CD4-positive, alpha-beta T cell treated with Interleukin-2 at 100 ng/mL for 4 hours (primary cell): ENCODE measurements around the gene SCD5.

ENCODE experiments used
- DNase-seq: peaks from one replicate; pipeline ENCODE4 v3.0.0-alpha.2; 2020; ENCODE audit warnings: low spot score

SCD5 gene

DNA sequence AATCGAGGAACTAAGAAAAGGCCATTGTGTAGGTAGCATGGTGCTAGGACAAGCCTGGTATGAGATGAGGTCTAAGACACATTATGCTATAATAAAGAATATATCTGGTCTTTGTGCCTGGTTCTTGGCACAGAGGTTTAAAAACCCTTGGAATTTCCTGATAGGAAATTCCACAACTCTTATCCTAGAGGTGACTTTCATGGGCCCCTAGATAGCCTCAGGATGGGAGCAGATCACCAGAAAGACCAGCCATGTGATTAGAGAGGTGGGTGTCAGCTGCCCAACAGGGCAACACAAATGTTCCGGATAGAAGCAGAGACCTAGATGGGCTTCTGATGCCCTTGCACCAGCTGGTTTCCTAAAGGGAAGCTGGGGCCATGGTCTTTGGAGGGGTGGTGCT is 107.2 kb downstream of the SCD5 start:
- no peak for DNase-seq

- no peak for DNase-seq
Observed at GRCh38 chr4:82688091-82688795, 110.4 kb downstream of the SCD5 start.

GRCh38 chr4:82687531-82687930 is 111.1 kb downstream of the SCD5 start:
- DNase-seq = no peak

DNA sequence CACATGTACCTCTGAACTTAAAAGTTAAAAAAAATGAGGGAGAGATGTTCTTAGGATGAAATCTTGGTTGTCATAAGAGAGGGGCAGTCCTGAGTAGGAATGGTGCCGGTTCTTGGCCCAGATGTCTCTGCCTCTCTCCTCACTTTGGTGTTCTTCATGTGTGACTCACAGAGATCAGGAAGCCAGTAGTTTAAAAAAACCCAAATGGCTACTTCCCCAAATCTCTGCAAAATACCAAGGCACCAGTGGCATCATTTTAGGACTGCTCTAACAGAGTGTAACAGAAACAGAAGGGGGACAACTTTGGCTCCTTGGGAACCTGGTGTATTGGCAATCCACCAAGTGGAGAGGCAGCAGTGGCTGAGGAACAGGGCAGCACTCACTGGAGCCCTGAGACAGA is 116.8 kb downstream of the SCD5 start:
- no peak for DNase-seq

DNA sequence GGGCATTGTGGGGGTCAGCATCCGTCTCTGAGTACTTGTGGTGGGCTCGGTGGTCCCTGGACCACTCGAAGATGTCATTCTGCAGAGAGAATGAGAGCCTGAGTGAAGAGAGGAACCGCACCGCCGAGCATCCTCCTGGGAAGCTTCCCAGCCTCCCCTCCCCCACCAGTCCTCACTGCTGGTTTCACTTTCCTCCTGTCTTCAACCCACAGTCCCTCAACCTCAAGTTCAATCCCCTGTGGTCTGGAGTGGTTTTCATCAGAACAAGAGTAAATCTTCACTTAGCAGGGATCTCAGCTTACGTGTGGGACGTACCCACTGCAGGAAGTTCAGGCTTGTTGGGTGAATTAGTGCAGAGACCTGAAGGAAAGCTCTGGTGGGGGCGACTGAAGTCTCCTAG is 117.8 kb downstream of the SCD5 start:
- no peak for DNase-seq

GRCh38 chr4:82679531-82679930 is 119.1 kb downstream of the SCD5 start:
- no peak for DNase-seq

GRCh38 chr4:82678051-82678450 is 120.5 kb downstream of the SCD5 start:
- no peak for DNase-seq

GRCh38 chr4:82677327-82677726 is 121.3 kb downstream of the SCD5 start:
- DNase-seq = no peak

GRCh38 chr4:82667761-82668480 is 130.7 kb downstream of the SCD5 start:
- no peak for DNase-seq

GRCh38 chr4:82666970-82667665 is 131.5 kb downstream of the SCD5 start:
- no peak for DNase-seq

DNA sequence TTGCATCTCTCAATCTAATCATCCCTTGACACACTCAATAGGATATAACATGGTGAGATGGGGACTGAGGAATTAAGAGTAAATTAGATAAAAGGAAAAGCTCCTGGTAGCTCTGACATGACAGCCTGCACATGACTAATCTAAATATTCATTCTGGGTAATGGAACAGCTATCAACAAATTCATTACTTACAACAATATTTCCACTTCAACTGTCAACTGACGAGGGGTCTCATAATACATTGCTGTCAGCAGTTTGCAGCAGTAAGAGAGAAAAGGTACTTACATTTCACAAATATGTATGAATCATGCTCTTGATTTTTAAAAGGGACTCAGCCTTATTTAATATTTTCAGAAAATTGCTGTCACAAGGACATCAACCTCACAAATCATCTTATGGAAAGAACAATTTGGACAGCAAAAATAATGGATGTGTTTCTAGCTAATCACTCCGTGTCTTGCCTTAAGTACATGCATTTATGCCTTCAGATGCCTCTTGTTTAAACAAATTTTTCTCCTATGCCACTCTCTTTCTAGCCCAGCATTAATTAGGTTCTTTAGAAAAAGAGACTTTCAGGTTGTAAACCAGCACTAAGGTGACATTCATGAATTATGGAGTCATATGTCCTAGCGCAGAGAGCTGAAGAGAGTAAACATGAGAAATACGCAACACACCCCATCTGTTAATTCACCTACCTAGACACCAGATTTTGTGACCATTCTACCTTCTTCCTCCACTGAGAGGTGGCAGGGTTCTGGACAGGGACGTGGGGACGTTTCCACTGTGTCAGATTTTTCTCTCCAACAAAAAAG is 137.2 kb downstream of the SCD5 start:
- no peak for DNase-seq

DNA sequence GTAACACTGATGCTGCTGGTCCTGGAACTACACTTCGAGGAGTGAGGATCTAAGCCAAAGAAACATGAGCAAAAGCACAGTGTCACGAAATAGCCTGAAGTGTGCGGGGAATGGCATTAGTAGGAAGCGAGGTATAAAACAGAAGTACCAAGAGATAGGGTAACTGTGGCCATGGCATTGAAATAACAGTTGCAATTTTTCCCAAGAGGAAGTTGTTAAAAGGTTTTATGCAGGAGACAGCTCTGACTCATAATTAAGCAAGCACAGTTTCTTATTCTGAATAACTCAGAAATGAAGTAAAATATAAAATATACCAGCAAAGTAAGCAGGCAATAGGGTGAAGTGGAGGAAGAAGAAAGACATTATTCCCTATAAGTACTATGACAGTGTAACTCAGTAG is 146.5 kb downstream of the SCD5 start:
- no peak for DNase-seq

DNA sequence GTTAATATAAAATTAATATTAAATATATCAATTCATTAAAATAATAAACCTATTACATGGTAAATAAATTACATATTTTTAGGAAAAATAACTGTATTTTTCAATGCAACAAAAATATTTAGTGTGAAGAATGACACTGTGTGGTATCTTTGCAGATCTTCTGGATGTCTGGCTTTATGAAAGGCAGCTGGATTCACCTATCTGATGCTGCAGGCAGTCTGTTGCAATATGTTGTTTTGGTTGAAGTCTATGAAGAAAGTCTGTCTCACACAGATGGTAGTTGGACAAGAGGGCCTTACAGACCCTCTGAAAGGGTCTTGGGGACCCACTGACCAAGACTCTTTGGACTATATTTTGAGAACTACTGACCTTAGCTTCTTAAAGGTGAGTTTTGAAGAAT is 147.7 kb downstream of the SCD5 start:
- DNase-seq = no peak

DNA sequence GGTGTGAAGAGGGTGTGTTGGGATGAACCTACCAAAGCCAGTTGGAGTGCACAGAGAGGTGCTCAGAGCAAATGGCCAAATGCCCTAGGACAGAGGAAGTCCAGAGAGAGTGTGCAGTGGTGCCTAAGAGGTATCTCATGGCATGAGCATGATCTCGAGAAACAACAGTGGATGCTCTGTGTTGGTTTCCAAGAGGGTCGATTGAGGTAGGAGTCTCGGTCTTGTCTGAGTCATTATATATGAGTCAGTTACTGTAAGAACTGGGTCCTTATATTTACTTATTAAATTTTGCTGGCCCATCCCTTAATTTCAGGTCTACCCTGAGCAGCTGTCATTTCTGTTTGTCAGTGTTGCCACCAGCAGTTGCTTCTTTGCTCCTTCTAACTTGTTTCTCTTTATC is 150.2 kb downstream of the SCD5 start:
- DNase-seq = no peak

DNA sequence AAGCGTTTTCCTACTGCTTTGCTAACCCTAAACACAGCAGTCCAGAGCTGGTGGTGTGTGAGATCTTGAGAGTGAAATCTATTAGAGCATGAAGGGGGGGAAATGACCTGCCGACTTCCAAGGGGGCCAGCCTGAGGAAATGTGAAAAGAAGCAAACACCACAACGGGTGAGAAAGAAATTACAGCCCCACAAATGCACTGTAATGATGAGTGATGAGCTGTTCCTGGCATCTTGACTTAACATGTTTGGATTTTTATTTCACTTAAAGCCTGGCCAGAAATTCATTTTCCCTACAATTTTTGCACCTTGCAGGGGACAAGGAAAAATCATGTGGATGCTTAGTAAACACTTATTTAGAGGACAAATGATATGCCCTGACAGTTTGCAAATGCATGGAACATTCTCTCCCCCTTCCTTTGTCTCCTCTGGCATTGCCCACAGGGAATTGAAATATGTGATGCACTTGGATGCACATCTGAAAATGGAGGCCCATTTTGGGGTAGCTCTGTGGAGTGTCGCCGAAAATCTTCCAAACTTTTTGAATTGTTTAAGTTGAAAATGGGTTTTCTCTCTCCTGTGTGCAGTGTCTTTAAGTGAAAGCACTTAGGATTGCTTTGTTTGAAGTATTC is 152.5 kb downstream of the SCD5 start:
- no peak for DNase-seq

DNA sequence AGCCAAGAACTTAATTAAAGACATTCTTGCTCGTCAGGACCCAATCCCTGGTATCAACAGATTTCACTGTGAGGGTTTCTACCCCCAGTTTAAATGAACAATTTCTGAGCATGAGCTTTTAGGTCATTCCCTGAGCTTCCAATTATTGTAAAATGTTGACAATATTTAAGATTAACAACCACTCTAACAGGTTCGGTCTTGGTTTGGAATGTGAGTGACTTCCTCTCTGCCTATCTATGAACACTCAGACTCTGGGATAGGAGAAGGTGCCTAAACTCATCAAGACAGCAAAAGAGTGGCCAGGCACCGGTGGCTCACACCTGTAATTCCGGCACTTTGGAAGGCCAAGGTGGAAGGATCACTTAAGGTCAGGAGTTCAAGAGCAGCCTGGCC is 153.9 kb downstream of the SCD5 start:
- no peak for DNase-seq

- no peak for DNase-seq
Observed at GRCh38 chr4:82643994-82644733, 154.4 kb downstream of the SCD5 start.

- DNase-seq = no peak
Observed at GRCh38 chr4:82642331-82642730, 156.3 kb downstream of the SCD5 start.

DNA sequence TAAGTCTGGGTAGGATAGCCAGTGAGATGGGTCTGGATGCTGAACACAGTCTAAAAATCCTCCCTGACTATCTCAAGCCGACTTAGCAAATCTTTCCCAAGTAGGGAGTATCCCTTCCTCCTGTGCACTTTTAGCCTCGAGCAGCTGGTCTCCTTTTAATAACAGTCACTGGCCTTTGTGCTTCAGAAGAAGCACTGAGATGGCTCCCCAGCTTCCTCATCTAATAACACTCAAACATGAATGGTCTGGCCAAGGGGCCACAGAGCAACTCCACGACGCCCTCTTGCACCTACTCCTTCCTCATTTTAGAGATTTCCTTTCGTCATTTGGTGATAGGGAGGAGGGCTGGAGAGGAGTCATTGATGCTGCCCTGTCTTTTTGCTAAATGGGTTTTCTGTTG is 158.1 kb downstream of the SCD5 start:
- DNase-seq = no peak

- no peak for DNase-seq
Observed at GRCh38 chr4:82639971-82640370, 158.6 kb downstream of the SCD5 start.

GRCh38 chr4:82638479-82638878 is 160.1 kb downstream of the SCD5 start:
- no peak for DNase-seq
